HepG2 (cell line): Measurements from ENCODE around the gene CHADL. TPM values are rescaled to one million over a fixed set of nuclear protein-coding genes. Genes with fewer than 3 reads are reported as not detected.

Source experiments
- CBX2 ChIP-seq, 2 experiments: fragments of 200-600 bp in 1 of 2; sonication (generic); formaldehyde crosslinking in 1 of 2; IDR thresholded peaks; 2 replicates each; pipeline versions ENCODE4 v1.7.0 to v1.8.1; 2018 to 2022; ENCODE audit warnings: low read depth in 2 of 2, low read length in 1 of 2, mild to moderate bottlenecking in 1 of 2, missing genetic modification reagents in 1 of 2
- ETS1 ChIP-seq: sonication (generic); formaldehyde crosslinking; IDR thresholded peaks from 2 replicates; pipeline ENCODE4 v1.4.0; 2020; ENCODE audit warnings: missing genetic modification reagents
- FUBP1 ChIP-seq: sonication (generic); formaldehyde crosslinking; IDR thresholded peaks from 2 replicates; pipeline ENCODE4 v1.5.1; 2020; ENCODE audit warnings: missing genetic modification reagents, mild to moderate bottlenecking, borderline replicate concordance
- GABPA ChIP-seq, 2 experiments: IDR thresholded peaks; 2 replicates each; pipeline ENCODE4 v1.6.1; 2011 to 2016; ENCODE audit warnings: low read depth in 2 of 2, low read length in 1 of 2, missing biosample characterization in 1 of 2, missing genetic modification characterization in 1 of 2
- IKZF4 ChIP-seq: sonication (generic); formaldehyde crosslinking; IDR thresholded peaks from 2 replicates; pipeline ENCODE4 v1.5.1; 2020; ENCODE audit warnings: borderline replicate concordance, mild to moderate bottlenecking, low read depth, missing genetic modification reagents; ENCODE audit errors: not compliant biosample characterization
- MXD1 ChIP-seq: sonication (generic); formaldehyde crosslinking; IDR thresholded peaks from 2 replicates; pipeline ENCODE4 v1.4.0; 2020; ENCODE audit warnings: mild to moderate bottlenecking, missing genetic modification reagents
- NFKB2 ChIP-seq: sonication (generic); formaldehyde crosslinking; IDR thresholded peaks from 2 replicates; pipeline ENCODE4 v1.4.0; 2020; ENCODE audit warnings: missing genetic modification reagents, borderline replicate concordance
- SNRNP70 ChIP-seq: fragments of 200-400 bp; formaldehyde crosslinking; IDR thresholded peaks from 2 replicates; pipeline ENCODE4 v1.6.1; 2017; ENCODE audit warnings: mild to moderate bottlenecking, low read depth, low read length, moderate library complexity
- TERF1 ChIP-seq: sonication (generic); formaldehyde crosslinking; IDR thresholded peaks from 2 replicates; pipeline ENCODE4 v1.8.0; 2022; ENCODE audit warnings: mild to moderate bottlenecking, missing genetic modification reagents, moderate library complexity
- ZBTB49 ChIP-seq: sonication (generic); formaldehyde crosslinking; IDR thresholded peaks from 2 replicates; pipeline ENCODE4 v1.4.0; 2020; ENCODE audit warnings: missing genetic modification reagents, borderline replicate concordance
- ZNF644 ChIP-seq: IDR thresholded peaks from 2 replicates; pipeline ENCODE4 v1.6.1; 2016; ENCODE audit warnings: low read depth
- ZNF646 ChIP-seq: sonication (generic); formaldehyde crosslinking; IDR thresholded peaks from 2 replicates; pipeline ENCODE4 v1.9.0; 2021; ENCODE audit warnings: mild to moderate bottlenecking, missing genetic modification reagents
- polyA plus RNA-seq, 8 experiments: library from polyadenylated mRNA; depleted of rRNA in 3 of 8; stranded (reverse) in 7 of 8; unstranded in 1 of 8; fragments of >200 nt; fragmentation: Illumina TruSeq in 4 of 8; extraction: Trizol in 4 of 8; gene quantifications; 2 replicates each; pipeline versions ENCODE4 v1.2.1 to v1.2.3, GENCODE V29; 2011 to 2016; ENCODE audit warnings: low read depth in 4 of 8, missing spikeins in 1 of 8, mixed read lengths in 1 of 8; ENCODE audit not compliant: insufficient read depth in 1 of 8
- total RNA-seq, 5 experiments: library from RNA; depleted of rRNA; stranded (reverse); fragments of >200 nt; fragmentation: Illumina TruSeq; extraction: Trizol; gene quantifications; 2 replicates each; pipeline ENCODE4 v1.2.3, GENCODE V29; 2016; ENCODE audit warnings: low read depth in 1 of 5

The CHADL gene
- total and polyA plus RNA-seq, 2 of the 13 experiments (the other 11 are each of a cell fraction or from before 2014, with no cell fraction given) = 2.8 to 8.1 TPM

- no peak for TF ChIP-seq ZBTB49
- no peak for TF ChIP-seq ZNF646 (CRISPR knock-in tag)
- no peak for TF ChIP-seq CBX2 (IDR thresholded peaks at IDR 0.05; ENCODE audit: low read depth, low read length)
- TF ChIP-seq CBX2 (CRISPR knock-in tag; IDR thresholded peaks at IDR 0.05; ENCODE audit: low read depth) = no peak
- TF ChIP-seq SNRNP70 = no peak
- TF ChIP-seq MXD1 (CRISPR knock-in tag) = no peak
- TF ChIP-seq IKZF4 (CRISPR knock-in tag) = no peak
- TF ChIP-seq ETS1 (CRISPR knock-in tag) = no peak
- no peak for TF ChIP-seq TERF1 (CRISPR knock-in tag)
- no peak for TF ChIP-seq ZNF644
- peak; percentile 23; the same call in 1 of the 2 replicates for TF ChIP-seq NFKB2 (CRISPR knock-in tag)
- no peak for TF ChIP-seq GABPA (IDR thresholded peaks at IDR 0.05; ENCODE audit: low read depth, low read length)
- no peak for TF ChIP-seq GABPA (CRISPR knock-in tag; IDR thresholded peaks at IDR 0.05; ENCODE audit: low read depth)
- TF ChIP-seq FUBP1 (CRISPR knock-in tag) = no peak
Measured at GRCh38 chr22:41197038-41197972, 43.4 kb downstream of the CHADL start (continued).
